Breast epithelium (tissue), 4 donors: ENCODE results near the gene PKMYT1. TPM values are rescaled to one million over a fixed set of nuclear protein-coding genes. Genes with fewer than 3 reads are reported as not detected.

Experiments used
- DNase-seq, 2 donors: peaks; one replicate each; pipeline ENCODE4 v3.0.0-alpha.2; 2019; ENCODE audit warnings: low spot score in 2 of 2
- H3K27ac ChIP-seq, 2 donors: fragments of 200-600 bp; sonication (generic) in 1 of 2; one replicate each; pipeline ENCODE4 v1.5.1; 2016 to 2019; ENCODE audit warnings: mild to moderate bottlenecking in 1 of 2
- H3K27me3 ChIP-seq, 2 donors: fragments of 200-600 bp; sonication (generic) in 1 of 2; one replicate each; pipeline versions ENCODE4 v1.5.1 to v1.6.0; 2017 to 2019; ENCODE audit warnings: control low read depth in 1 of 2, mild to moderate bottlenecking in 1 of 2
- H3K36me3 ChIP-seq: fragments of 200-600 bp; one replicate; pipeline ENCODE4 v1.5.1; 2019
- H3K4me1 ChIP-seq, 2 donors: fragments of 200-600 bp; sonication (generic); one replicate each; pipeline ENCODE4 v1.5.1; 2016 to 2019; ENCODE audit warnings: control low read depth in 1 of 2
- H3K4me3 ChIP-seq, 3 donors: fragments of 200-600 bp; sonication (generic); 1 replicate in 2 of 3; 2 replicates in 1 of 3; pipeline ENCODE4 v1.5.1; 2016 to 2019; ENCODE audit warnings: mild to moderate bottlenecking in 3 of 3, moderate library complexity in 2 of 3
- H3K9me3 ChIP-seq, 2 donors: fragments of 200-600 bp; sonication (generic) in 1 of 2; one replicate each; pipeline ENCODE4 v1.5.1; 2016 to 2019; ENCODE audit warnings: control low read depth in 1 of 2
- CTCF ChIP-seq, 3 donors: fragments of 450-650 bp; IDR thresholded peaks; one replicate each; pipeline ENCODE4 v1.5.1; 2016 to 2017; ENCODE audit warnings: antibody characterized with exemption in 3 of 3, mild to moderate bottlenecking in 3 of 3, moderate library complexity in 3 of 3
- POLR2A ChIP-seq: fragments of 450-650 bp; IDR thresholded peaks from one replicate; pipeline ENCODE4 v1.6.1; 2016; ENCODE audit warnings: antibody characterized with exemption, mild to moderate bottlenecking, moderate library complexity
- POLR2AphosphoS5 ChIP-seq, 3 donors: sonication (generic); formaldehyde crosslinking; IDR thresholded peaks; one replicate each; pipeline ENCODE4 v1.6.1; 2017; ENCODE audit warnings: antibody characterized with exemption in 3 of 3
- intact Hi-C: fragments of 100-400 bp; cut with DNase I; formaldehyde crosslinking; loops from one replicate; pipeline ENCODE4 v1.15.1; 2023; ENCODE audit warnings: low total_unique reads
- total RNA-seq, 3 donors: library from RNA; depleted of rRNA; stranded (reverse); fragments of >200 nt; gene quantifications; one replicate each; pipeline ENCODE4 v1.1.0, GENCODE V29; 2016

PKMYT1 gene
- total RNA-seq, 3 donors from 2014 or later = 0.66 to 1.4 (median 0.73) TPM

DNA sequence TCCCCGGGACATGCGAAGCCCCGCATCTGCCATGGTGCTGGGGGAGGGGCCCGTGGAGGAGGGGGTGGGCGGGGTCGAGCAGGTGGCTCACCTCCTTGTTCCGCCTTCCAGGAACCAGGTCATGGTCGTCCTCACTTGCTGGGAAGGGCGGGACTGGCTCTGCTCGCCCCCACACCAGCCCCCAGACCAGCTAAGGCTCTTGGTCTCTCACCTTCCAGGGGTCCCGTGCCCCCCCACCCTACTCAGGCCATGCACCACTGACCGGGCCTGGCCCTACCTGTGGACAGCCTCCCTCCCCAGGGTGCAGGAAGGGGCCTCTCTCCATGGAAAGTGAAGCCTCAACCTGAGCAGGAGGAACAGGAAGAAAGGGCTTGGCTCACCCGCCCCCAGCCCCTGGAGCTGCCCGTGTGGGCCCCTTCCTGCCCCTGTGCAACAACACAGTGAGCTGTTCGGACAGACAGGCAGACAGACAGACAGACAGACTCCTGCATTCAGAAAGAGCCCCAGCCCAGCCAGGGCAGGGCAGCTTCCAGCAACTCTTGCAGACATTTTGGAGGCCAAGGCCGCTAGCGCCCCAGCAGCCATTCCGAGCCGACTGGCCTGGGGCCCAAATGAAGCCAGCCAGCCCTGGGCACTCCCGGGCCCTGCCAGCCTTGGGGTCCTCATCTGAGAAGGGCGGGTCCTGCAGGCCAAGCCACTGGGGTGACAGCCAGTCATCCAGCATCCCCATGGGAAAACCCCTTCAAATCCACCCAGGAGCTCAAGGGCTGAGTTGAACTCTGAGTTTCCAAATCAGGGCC lies 24.3 kb downstream of the PKMYT1 start:
- Histone ChIP-seq H3K36me3 (no peaks in the 10 kb centered on the region), H3K4me3 (no peak overlapping the region), H3K27ac (no peak overlapping the region), H3K9me3 (no peaks in the 10 kb centered on the region), H3K27me3 (peaks cover 0 to 36% of the 10 kb centered on the region in 2 donors), H3K4me1 (no peaks in the 10 kb centered on the region)
- TF ChIP-seq POLR2A = no peak
- no peak for TF ChIP-seq POLR2AphosphoS5 (IDR thresholded peaks at IDR 0.05)
- no peak for TF ChIP-seq CTCF (IDR thresholded peaks at IDR 0.05)
- intact Hi-C loops = no loop called here
- DNase-seq = no peak

DNA sequence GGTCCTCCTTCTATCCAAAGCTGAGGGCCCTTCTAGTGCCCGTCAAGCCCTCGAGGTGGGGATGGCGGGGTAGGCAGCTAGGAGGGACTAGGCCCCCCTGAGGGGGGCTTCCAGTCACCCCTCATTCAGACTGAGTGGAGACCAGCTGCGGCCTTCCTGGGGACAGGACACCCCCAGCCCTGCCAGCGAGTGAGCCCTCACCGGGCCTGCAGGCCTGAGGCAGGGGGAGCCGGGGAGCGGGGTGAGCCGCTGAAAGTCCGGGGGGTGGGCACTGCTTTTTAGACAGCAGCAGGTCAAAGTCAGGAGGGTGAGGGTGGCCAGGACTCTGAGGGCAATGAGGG lies 24.8 kb downstream of the PKMYT1 start:
- no peak for DNase-seq
- Histone ChIP-seq H3K9me3 (no peaks in the 10 kb centered on the region), H3K36me3 (no peaks in the 10 kb centered on the region), H3K27me3 (peaks cover 0 to 36% of the 10 kb centered on the region in 2 donors), H3K4me1 (no peaks in the 10 kb centered on the region), H3K27ac (no peak overlapping the region), H3K4me3 (no peak overlapping the region)
- intact Hi-C loops = no loop called here
- no peak for TF ChIP-seq POLR2AphosphoS5 (IDR thresholded peaks at IDR 0.05)
- TF ChIP-seq CTCF (IDR thresholded peaks at IDR 0.05) = no peak
- no peak for TF ChIP-seq POLR2A

GRCh38 chr16:2954656-2955381 lies 25.4 kb downstream of the PKMYT1 start:
- H3K27me3 ChIP-seq = peaks cover 0 to 36% of the 10 kb centered on the region in 2 donors

GRCh38 chr16:2953706-2954627 lies 26.3 kb downstream of the PKMYT1 start:
- no peaks in the 10 kb centered on the region for H3K4me1 ChIP-seq
- no peaks in the 10 kb centered on the region for H3K9me3 ChIP-seq
- peaks cover 0 to 32% of the 10 kb centered on the region in 2 donors for H3K27me3 ChIP-seq
- TF ChIP-seq POLR2AphosphoS5 (IDR thresholded peaks at IDR 0.05) (no peak), POLR2A (no peak), CTCF (IDR thresholded peaks at IDR 0.05) (no peak)
- H3K36me3 ChIP-seq = no peaks in the 10 kb centered on the region
- H3K27ac ChIP-seq = no peak overlapping the region
- no peak overlapping the region for H3K4me3 ChIP-seq
- no peak for DNase-seq
- intact Hi-C loops = no loop called here

More at GRCh38 chr16:2954656-2955381, 25.4 kb downstream of the PKMYT1 start:
- H3K27ac ChIP-seq = no peak overlapping the region
- H3K36me3 ChIP-seq = no peaks in the 10 kb centered on the region
- H3K9me3 ChIP-seq = no peaks in the 10 kb centered on the region
- intact Hi-C loops = no loop called here
- DNase-seq = no peak
- TF ChIP-seq POLR2AphosphoS5 (IDR thresholded peaks at IDR 0.05) = no peak
- no peak for TF ChIP-seq POLR2A
- no peak for TF ChIP-seq CTCF (IDR thresholded peaks at IDR 0.05)
- H3K4me1 ChIP-seq = no peaks in the 10 kb centered on the region
- H3K4me3 ChIP-seq = no peak overlapping the region
